H9 (cell line): ENCODE data around the gene PIK3R5. TPM values are rescaled to one million over a fixed set of nuclear protein-coding genes. Genes with fewer than 3 reads are reported as not detected.

Experiments
- DNase-seq: peaks from one replicate; pipeline ENCODE4 v3.0.0-alpha.2; 2017
- H2AFZ ChIP-seq: one replicate; pipeline ENCODE4 v1.6.1; 2013; ENCODE audit warnings: mild to moderate bottlenecking, low read length, control low read depth, moderate library complexity
- H2AK5ac ChIP-seq: 2 replicates; pipeline ENCODE4 v1.6.1; 2013; ENCODE audit warnings: low read length, control low read depth, mixed read lengths; ENCODE audit not compliant: insufficient read length
- H2BK120ac ChIP-seq: one replicate; pipeline ENCODE4 v1.6.1; 2013; ENCODE audit warnings: low read depth, mild to moderate bottlenecking, low read length, control low read depth, inconsistent platforms; ENCODE audit not compliant: poor library complexity, severe bottlenecking
- H2BK12ac ChIP-seq: 2 replicates; pipeline ENCODE4 v1.6.1; 2013; ENCODE audit warnings: low read length, control low read depth, mixed read lengths, low read depth; ENCODE audit not compliant: insufficient read length
- H2BK15ac ChIP-seq: 2 replicates; pipeline ENCODE4 v1.6.1; 2013; ENCODE audit warnings: low read depth, low read length, control low read depth
- H2BK20ac ChIP-seq: one replicate; pipeline ENCODE4 v1.6.1; 2013; ENCODE audit warnings: low read depth, mild to moderate bottlenecking, low read length, control low read depth, inconsistent platforms; ENCODE audit not compliant: poor library complexity, severe bottlenecking
- H2BK5ac ChIP-seq: 2 replicates; pipeline ENCODE4 v1.6.1; 2013; ENCODE audit warnings: low read length, control low read depth, mixed read lengths; ENCODE audit not compliant: insufficient read length
- H3K14ac ChIP-seq: 2 replicates; pipeline ENCODE4 v1.6.1; 2013; ENCODE audit warnings: low read length, control low read depth; ENCODE audit not compliant: insufficient read depth
- H3K18ac ChIP-seq: 2 replicates; pipeline ENCODE4 v1.6.1; 2013; ENCODE audit warnings: low read depth, mild to moderate bottlenecking, mixed read lengths, low read length, control low read depth; ENCODE audit not compliant: insufficient read length
- H3K23ac ChIP-seq: 2 replicates; pipeline ENCODE4 v1.6.1; 2013; ENCODE audit warnings: low read length, control low read depth, mixed read lengths, low read depth; ENCODE audit not compliant: insufficient read length
- H3K23me2 ChIP-seq: 2 replicates; pipeline ENCODE4 v1.6.1; 2013; ENCODE audit warnings: low read depth, mild to moderate bottlenecking, mixed read lengths, low read length, control low read depth; ENCODE audit not compliant: insufficient read length, poor library complexity, severe bottlenecking
- H3K27ac ChIP-seq: 2 replicates; pipeline ENCODE4 v1.5.1; 2013; ENCODE audit warnings: low read length, control low read depth, mixed read lengths, low read depth; ENCODE audit not compliant: insufficient read length
- H3K27me3 ChIP-seq: 2 replicates; pipeline ENCODE4 v1.6.1; 2013; ENCODE audit warnings: low read length, control low read depth, inconsistent platforms; ENCODE audit not compliant: insufficient read depth
- H3K4ac ChIP-seq: 2 replicates; pipeline ENCODE4 v1.6.1; 2013; ENCODE audit warnings: low read depth, mild to moderate bottlenecking, control low read depth, inconsistent platforms, low read length, moderate library complexity
- H3K4me1 ChIP-seq: 2 replicates; pipeline ENCODE4 v1.6.1; 2013; ENCODE audit warnings: low read length, control low read depth, inconsistent platforms; ENCODE audit not compliant: insufficient read depth
- H3K4me2 ChIP-seq: 2 replicates; pipeline ENCODE4 v1.6.1; 2013; ENCODE audit warnings: low read length, control low read depth, mixed read lengths; ENCODE audit not compliant: insufficient read length, insufficient read depth
- H3K56ac ChIP-seq: 2 replicates; pipeline ENCODE4 v1.6.1; 2013; ENCODE audit warnings: low read depth, mild to moderate bottlenecking, mixed read lengths, low read length, control low read depth; ENCODE audit not compliant: insufficient read length
- H3K79me1 ChIP-seq: 2 replicates; pipeline ENCODE4 v1.6.1; 2013; ENCODE audit warnings: low read depth, mild to moderate bottlenecking, moderate library complexity, low read length, control low read depth, inconsistent platforms; ENCODE audit not compliant: insufficient read depth, poor library complexity, severe bottlenecking
- H3K79me2 ChIP-seq: 2 replicates; pipeline ENCODE4 v1.6.1; 2013; ENCODE audit warnings: low read length, control low read depth, inconsistent platforms; ENCODE audit not compliant: insufficient read depth
- H3K9ac ChIP-seq: 2 replicates; pipeline ENCODE4 v1.6.1; 2013; ENCODE audit warnings: low read length, control low read depth, mixed read lengths; ENCODE audit not compliant: insufficient read length; ENCODE audit errors: extremely low read depth
- H3K9me3 ChIP-seq: one replicate; pipeline ENCODE4 v1.6.1; 2013; ENCODE audit warnings: low read depth, low read length, inconsistent platforms; ENCODE audit not compliant: control insufficient read depth
- H3T11ph ChIP-seq: one replicate; pipeline ENCODE4 v1.6.1; 2013; ENCODE audit warnings: mild to moderate bottlenecking, low read length, control low read depth, inconsistent platforms
- H4K20me1 ChIP-seq: one replicate; pipeline ENCODE4 v1.6.1; 2013; ENCODE audit not compliant: control insufficient read depth, insufficient read length, insufficient read depth
- H4K5ac ChIP-seq: 2 replicates; pipeline ENCODE4 v1.6.1; 2013; ENCODE audit warnings: low read depth, mild to moderate bottlenecking, mixed read lengths, low read length, control low read depth; ENCODE audit not compliant: insufficient read length
- H4K8ac ChIP-seq: replicated peaks from 2 replicates; pipeline ENCODE4 v1.6.1; 2013; ENCODE audit warnings: low read length, control low read depth, mixed read lengths, low read depth; ENCODE audit not compliant: insufficient read length
- H4K91ac ChIP-seq: 2 replicates; pipeline ENCODE4 v1.6.1; 2013; ENCODE audit warnings: low read depth, mild to moderate bottlenecking, moderate library complexity, mixed read lengths, low read length, control low read depth; ENCODE audit not compliant: insufficient read length
- H3K27ac Mint-ChIP-seq, 3 experiments: 2 replicates in 2 of 3; 3 replicates in 1 of 3; pipeline ENCODE4 v1.8.0; 2020 to 2021; ENCODE audit warnings: mixed read lengths in 3 of 3, mild to moderate bottlenecking in 1 of 3, moderate library complexity in 1 of 3
- H3K27me3 Mint-ChIP-seq: 2 replicates; pipeline ENCODE4 v1.8.0; 2021; ENCODE audit warnings: low read depth, mild to moderate bottlenecking, moderate library complexity, mixed read lengths
- H3K36me3 Mint-ChIP-seq, 3 experiments: 2 replicates in 2 of 3; 3 replicates in 1 of 3; pipeline ENCODE4 v1.8.0; 2020 to 2021; ENCODE audit warnings: low read depth in 3 of 3, mixed read lengths in 3 of 3; ENCODE audit not compliant: insufficient read depth in 1 of 3
- H3K4me1 Mint-ChIP-seq, 2 experiments: 2 replicates each; pipeline ENCODE4 v1.8.0; 2020; ENCODE audit warnings: mixed read lengths in 2 of 2
- H3K4me3 Mint-ChIP-seq, 2 experiments: 2 replicates in 1 of 2; 3 replicates in 1 of 2; pipeline ENCODE4 v1.8.0; 2020 to 2021; ENCODE audit warnings: mild to moderate bottlenecking in 2 of 2, mixed read lengths in 2 of 2, moderate library complexity in 1 of 2
- H3K9me3 Mint-ChIP-seq, 2 experiments: 2 replicates in 1 of 2; 3 replicates in 1 of 2; pipeline ENCODE4 v1.8.0; 2020; ENCODE audit warnings: mild to moderate bottlenecking in 2 of 2, mixed read lengths in 2 of 2, moderate library complexity in 1 of 2
- WGBS: extraction: QIAGEN DNeasy Blood & Tissue Kit; methylation state at CpG from one replicate; pipeline ENCODE4 v1.1.7; 2013; ENCODE audit warnings: missing lambda C conversion rate, low lambda C conversion rate, mixed read lengths; ENCODE audit not compliant: insufficient read length; ENCODE audit errors: extremely low coverage; 5-methylcytosine and 5-hydroxymethylcytosine counted together
- total RNA-seq: library from RNA; stranded (reverse); gene quantifications from 2 replicates; pipeline ENCODE4 v1.2.1, GENCODE V29; 2021
- TF ChIP-seq, protein P1 (sequence below): fragments of 200-600 bp; sonication (generic); conservative IDR thresholded peaks from 3 replicates; pipeline ENCODE4 v1.8.0; 2021; ENCODE audit warnings: antibody characterized with exemption, mild to moderate bottlenecking

The PIK3R5 gene
- total RNA-seq, 1 experiment from 2014 or later, result 1.4 TPM

DNA sequence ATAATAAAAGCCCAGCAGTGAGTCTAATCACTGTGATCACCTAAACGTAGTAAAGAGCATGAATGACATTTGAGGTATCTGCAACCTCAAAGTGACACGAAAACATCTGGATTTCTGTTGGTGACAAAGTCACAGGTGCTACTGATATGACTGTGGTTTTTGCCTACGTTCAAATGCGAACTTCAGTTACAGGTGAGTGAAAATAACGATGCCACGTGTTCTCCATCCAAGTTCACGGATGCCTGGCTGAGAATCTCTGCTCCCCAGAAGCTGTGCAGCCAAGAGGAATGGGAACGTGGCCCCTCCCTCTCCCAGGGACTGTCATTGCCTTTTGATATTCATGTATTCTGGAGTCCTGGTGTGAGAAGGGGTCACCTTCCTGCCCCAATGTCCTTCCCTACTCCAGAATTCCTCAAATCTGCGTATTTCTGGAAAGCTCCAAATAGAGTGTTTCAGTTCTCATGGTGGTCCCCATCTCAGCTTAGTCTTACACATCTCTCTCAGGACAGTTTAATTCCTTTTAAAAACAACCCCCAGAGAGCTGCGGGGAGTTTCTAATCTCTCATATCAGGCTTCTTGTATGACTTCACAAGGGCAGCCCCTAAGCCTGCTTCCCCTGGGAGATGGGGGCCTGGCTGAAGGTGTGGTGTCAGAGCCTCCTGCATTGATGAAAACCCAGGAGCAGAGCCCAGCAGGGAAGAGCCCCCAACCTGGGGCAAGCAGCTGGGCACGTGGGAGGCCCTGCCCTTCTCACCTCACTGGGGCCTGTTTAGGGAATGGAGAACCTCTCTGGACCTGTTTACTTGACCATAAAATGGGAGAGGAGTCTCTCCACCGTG lies 25.8 kb downstream of the PIK3R5 start:
- no peak overlapping the region for H3K18ac ChIP-seq
- TF ChIP-seq, protein P1, sequence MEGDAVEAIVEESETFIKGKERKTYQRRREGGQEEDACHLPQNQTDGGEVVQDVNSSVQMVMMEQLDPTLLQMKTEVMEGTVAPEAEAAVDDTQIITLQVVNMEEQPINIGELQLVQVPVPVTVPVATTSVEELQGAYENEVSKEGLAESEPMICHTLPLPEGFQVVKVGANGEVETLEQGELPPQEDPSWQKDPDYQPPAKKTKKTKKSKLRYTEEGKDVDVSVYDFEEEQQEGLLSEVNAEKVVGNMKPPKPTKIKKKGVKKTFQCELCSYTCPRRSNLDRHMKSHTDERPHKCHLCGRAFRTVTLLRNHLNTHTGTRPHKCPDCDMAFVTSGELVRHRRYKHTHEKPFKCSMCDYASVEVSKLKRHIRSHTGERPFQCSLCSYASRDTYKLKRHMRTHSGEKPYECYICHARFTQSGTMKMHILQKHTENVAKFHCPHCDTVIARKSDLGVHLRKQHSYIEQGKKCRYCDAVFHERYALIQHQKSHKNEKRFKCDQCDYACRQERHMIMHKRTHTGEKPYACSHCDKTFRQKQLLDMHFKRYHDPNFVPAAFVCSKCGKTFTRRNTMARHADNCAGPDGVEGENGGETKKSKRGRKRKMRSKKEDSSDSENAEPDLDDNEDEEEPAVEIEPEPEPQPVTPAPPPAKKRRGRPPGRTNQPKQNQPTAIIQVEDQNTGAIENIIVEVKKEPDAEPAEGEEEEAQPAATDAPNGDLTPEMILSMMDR, result no peak
- H2BK5ac ChIP-seq, result no peak overlapping the region
- no CpG with 5 or more reads among the region's 12 CpGs for WGBS
- no peak overlapping the region for H3K27ac Mint-ChIP-seq
- no peak overlapping the region for H2BK12ac ChIP-seq
- peaks cover 22% of the 10 kb centered on the region in 2 experiments for H3K4me1 Mint-ChIP-seq
- H3K27me3 Mint-ChIP-seq, result peaks cover 6% of the 10 kb centered on the region
- H2BK20ac ChIP-seq, result no peak overlapping the region
- H3T11ph ChIP-seq, result no peak overlapping the region
- no peaks in the 10 kb centered on the region for H3K79me1 ChIP-seq
- no peaks in the 10 kb centered on the region for H4K20me1 ChIP-seq
- H3K56ac ChIP-seq, result no peak overlapping the region
- no peaks in the 10 kb centered on the region for H3K9me3 ChIP-seq
- no peaks in the 10 kb centered on the region for H3K27me3 ChIP-seq
- no peak overlapping the region for H3K14ac ChIP-seq
- no peak overlapping the region for H2BK120ac ChIP-seq
- H3K23ac ChIP-seq, result no peak overlapping the region
- H2AFZ ChIP-seq, result no peak overlapping the region
- no peak overlapping the region for H3K27ac ChIP-seq
- H4K91ac ChIP-seq, result no peak overlapping the region
- H3K4me1 ChIP-seq, result no peaks in the 10 kb centered on the region; the same call in 1 of the 2 replicates
- H3K36me3 Mint-ChIP-seq, result 0 out of 7 replicates have a peak, but pooled peaks cover 0 to 4% (median 0%) of the 10 kb centered on the region in 3 experiments
- no peak overlapping the region for H2AK5ac ChIP-seq
- H3K9ac ChIP-seq, result no peak overlapping the region
- DNase-seq, result peak; percentile 42
- no peak overlapping the region for H4K5ac ChIP-seq
- no peaks in the 10 kb centered on the region for H3K23me2 ChIP-seq
- peaks cover 0 to 4% of the 10 kb centered on the region in 2 experiments; a peak in 2 of 5 replicates for H3K9me3 Mint-ChIP-seq
- H3K79me2 ChIP-seq, result no peaks in the 10 kb centered on the region
- H3K4ac ChIP-seq, result no peak overlapping the region
- no peak overlapping the region for H3K4me2 ChIP-seq
- H3K4me3 Mint-ChIP-seq, result no peak overlapping the region
- no peak overlapping the region for H4K8ac ChIP-seq
- no peak overlapping the region for H2BK15ac ChIP-seq
